GM18526 (cell line): ENCODE results near the gene DAG1.

ENCODE experiments used
- POLR2A ChIP-seq: IDR thresholded peaks from 3 replicates; pipeline ENCODE4 v1.6.1; 2011; ENCODE audit not compliant: insufficient read length; ENCODE audit errors: extremely low read depth

The DAG1 gene

GRCh38 chr3:49531218-49531617, 61.2 kb downstream of the DAG1 start:
- TF ChIP-seq POLR2A, result no peak

- TF ChIP-seq POLR2A, result no peak
Measured at GRCh38 chr3:49531715-49532114, 61.6 kb downstream of the DAG1 start.

DNA sequence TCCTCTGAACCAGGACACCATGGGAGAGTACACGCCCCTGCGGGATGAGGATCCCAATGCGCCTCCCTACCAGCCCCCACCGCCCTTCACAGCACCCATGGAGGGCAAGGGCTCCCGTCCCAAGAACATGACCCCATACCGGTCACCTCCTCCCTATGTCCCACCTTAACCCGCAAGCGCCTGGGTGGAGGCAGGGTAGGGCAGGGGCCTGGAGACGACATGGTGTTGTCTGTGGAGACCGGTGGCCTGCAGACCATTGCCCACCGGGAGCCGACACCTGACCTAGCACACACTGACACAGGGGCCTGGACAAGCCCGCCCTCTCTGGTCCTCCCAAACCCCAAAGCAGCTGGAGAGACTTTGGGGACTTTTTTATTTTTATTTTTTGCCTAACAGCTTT, 63.0 kb downstream of the DAG1 start:
- TF ChIP-seq POLR2A, result no peak

- TF ChIP-seq POLR2A, result no peak
Measured at GRCh38 chr3:49533786-49534519, 63.9 kb downstream of the DAG1 start.

DNA sequence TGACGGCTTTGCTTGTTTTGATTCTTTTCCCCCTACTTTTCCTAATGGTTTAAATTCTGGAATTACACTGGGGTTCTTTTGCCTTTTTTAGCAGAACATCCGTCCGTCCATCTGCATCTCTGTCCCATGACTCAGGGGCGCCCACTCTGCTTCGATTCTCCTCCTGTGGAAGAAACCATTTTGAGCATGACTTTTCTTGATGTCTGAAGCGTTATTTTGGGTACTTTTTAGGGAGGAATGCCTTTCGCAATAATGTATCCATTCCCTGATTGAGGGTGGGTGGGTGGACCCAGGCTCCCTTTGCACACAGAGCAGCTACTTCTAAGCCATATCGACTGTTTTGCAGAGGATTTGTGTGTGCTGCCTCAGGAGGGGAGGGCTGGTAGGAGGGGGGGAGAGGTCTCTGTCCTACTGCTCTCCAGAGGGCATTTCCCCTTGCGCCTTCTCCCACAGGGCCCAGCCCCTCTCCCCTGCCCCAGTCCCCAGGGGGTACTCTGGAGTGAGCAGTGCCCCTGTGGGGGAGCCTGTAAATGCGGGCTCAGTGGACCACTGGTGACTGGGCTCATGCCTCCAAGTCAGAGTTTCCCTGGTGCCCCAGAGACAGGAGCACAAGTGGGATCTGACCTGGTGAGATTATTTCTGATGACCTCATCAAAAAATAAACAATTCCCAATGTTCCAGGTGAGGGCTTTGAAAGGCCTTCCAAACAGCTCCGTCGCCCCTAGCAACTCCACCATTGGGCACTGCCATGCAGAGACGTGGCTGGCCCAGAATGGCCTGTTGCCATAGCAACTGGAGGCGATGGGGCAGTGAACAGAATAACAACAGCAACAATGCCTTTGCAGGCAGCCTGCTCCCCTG, 64.7 kb downstream of the DAG1 start:
- TF ChIP-seq POLR2A, result no peak

GRCh38 chr3:49535971-49536874, 66.2 kb downstream of the DAG1 start:
- no peak for TF ChIP-seq POLR2A

DNA sequence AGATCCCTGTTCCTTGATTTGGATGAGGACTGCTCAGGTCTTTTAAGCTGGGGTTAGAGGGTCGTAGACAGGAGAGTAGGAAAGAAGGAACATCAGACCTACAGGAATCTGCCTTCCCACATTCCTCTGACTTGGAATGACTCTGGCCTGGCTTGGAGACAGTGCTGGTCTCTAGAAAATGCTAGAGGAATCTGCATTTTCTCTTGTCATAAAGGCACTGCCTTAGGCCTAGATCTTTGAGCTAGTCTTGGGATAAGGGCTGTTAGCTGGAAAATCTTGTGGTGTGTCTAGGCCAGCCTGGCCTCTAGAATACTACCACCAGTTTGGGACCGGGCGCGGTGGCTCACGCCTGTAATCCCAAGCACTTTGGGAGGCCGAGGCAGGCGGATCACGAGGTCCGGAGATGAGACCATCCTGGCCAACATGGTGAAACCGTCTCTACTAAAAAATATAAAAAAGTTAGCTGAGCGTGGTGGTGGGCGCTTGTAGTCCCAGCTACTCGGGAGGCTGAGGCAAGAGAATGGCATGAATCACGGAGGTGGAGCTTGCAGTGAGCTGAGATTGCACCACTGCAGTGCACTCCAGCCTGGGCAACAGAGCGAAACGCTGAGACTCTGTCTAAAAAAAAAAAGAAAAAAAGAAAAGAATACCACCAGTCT, 66.9 kb downstream of the DAG1 start:
- no peak for TF ChIP-seq POLR2A

DNA sequence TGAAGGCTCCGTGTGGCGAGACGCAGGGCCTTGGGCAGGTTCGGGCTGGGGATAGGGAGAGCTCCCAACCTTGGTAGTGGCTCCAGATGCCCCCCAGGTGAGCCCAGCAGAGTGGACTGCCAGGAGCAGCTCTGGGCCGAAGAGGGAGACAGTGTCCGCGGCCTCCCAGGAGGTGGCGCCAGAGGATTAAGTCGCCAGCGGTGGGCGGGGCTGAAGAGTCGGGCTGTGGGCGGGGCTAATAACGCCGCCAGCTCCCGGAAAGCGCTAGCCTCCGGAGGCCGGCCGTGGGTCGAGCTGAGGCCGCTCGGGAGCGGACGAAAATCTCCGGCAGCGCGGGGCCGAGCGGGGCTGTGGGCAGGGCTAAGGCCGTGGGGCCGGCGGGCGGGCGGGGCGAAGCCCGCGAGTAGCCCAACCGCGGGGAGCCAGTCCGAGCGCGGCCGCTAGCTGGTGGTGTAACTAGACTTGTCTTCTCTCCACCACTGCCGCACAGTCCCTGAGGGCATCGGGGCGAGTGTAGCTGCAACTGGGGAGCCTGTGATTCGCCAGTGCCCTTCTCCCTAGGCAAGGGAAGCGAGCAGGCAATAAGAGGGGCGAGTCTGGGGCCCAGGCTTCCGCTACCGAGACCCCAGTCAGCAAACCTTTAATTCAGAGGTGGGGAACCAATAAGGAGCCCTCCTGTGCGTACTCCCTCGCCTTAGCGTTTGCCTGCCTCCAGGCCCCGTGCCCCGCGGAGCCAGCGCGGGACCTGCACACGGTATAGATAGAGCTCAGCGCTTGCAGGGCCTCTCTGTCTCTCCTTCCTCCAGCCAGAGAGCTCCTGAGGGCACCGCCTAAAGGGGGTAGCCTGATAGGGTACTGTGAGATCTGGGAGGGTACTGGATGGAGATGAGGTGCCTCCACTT, 69.8 kb downstream of the DAG1 start:
- peak; percentile 26 for TF ChIP-seq POLR2A

DNA sequence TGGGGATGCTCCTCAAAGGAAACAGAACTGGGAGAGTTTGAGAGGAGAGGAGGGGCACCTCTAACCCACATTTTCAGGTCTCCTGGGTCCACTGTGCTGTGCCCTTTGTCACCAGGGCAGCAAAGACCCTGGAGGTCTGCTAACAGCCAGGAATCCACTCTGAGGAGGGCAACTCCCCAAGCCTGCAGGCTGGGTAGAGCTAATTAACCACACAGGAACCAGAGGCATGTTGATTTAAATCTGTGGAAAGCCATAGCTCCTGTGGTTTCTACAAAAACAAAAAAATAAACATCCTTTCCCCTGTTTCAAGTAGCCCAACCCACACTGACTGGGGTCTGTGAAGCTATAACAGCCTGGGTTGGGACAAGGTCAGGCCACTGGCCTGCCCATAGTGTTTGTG, 82.0 kb downstream of the DAG1 start:
- TF ChIP-seq POLR2A, result no peak

GRCh38 chr3:49553324-49553691, 83.2 kb downstream of the DAG1 start:
- no peak for TF ChIP-seq POLR2A

DNA sequence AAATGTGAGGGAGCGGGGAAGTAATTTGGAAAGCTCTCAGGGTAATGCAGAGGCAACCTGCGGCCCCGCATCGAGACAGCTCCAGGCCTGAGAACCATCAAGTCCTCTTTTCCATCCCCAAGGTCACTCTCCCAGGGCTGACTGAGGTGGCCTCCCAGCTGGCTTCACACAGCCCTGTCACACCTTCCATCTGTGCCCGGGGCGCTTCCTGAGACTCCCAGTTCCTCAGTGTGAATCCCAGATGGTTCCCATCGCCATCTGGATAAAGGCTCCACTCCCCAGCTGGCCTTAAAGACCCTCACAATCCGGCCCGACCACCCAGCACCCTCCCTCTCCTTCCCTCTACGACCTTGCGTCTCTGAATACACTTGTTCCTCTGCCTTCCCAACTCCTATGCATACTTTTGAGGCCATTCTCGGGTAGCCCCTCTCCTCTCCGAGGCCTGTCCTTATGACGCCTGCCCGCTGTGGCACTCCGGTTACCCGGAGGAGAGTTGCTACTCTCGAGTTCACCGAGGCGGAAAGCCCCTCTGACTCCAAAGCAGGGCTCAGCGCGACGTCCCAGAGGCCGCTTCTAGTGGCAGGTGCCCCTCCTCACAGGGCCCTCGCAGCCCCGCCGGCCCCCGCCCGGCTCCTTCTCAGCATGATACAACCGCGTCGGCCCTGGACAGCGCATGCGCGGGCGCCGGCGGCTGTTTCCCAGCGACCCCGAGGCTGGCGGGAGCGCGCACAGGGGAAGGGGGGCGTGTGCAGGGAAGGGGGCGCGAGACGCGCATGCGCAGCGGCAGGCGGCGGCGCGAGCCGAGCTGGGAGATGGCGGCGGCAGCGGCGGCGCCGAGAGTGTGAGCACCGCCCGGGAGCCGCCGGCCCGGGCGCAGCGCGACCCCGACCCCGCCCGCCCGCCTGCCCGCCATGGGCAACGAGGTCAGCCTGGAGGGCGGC, 83.9 kb downstream of the DAG1 start, which contains the start of gene BSN:
Gene BSN, plus strand, starts transcription at position 786 of the 941 bp plus-strand sequence. Its CDS starts 126 bp downstream, at position 912.
- no peak for TF ChIP-seq POLR2A

GRCh38 chr3:49554633-49555265, 84.7 kb downstream of the DAG1 start:
- no peak for TF ChIP-seq POLR2A

- no peak for TF ChIP-seq POLR2A
Measured at GRCh38 chr3:49556500-49557275, 86.6 kb downstream of the DAG1 start.
